Measurements from ENCODE around the gene LCP2. TPM values are rescaled to one million over a fixed set of nuclear protein-coding genes. Genes with fewer than 3 reads are reported as not detected.

LCP2 gene
- total and polyA plus RNA-seq, 2 donors (not counting 3 experiments of a cell fraction or from before 2014, with no cell fraction given): not detected

DNA sequence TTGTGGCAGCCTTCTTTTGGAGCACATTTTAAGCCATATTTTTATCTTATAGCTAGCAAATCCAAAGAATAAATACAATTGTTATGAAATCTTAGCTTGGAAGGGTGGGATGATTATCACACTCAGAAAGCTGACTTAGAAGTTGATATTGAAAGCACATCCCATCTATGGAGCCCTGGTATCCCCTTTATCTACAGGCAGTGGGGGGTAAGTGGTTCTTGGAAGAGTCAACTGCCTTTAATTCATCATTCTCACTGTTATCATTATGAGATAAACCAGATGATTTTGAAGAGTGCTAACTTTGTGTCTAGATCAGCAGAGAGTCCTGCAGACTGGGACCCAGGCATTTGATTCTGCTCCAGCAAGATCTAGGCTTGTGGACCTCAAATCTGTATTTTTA lies 3.0 kb downstream of the LCP2 start:
- dilution Hi-C loops (cut with MboI; ENCODE audit: extremely low pct_ligation_motif_present, low sequenced_read_pairs): no loop called here
- ChIA-PET CTCF (no interaction called here), POLR2A (no interaction called here)
- Histone ChIP-seq H4K20me1 (replicated peaks; ENCODE audit: control insufficient read depth, extremely low read depth, insufficient read depth, low read length) (no peaks in the 10 kb centered on the region), H3K36me3 (ENCODE audit: control insufficient read depth in 2 of 2, extremely low read depth in 1 of 2, insufficient read depth in 2 of 2, low read length in 2 of 2) (no peaks in the 10 kb centered on the region), H3K4me2 (ENCODE audit: insufficient read depth, low read length) (no peak overlapping the region), H3K9ac (replicated peaks; ENCODE audit: extremely low read depth, insufficient read depth, low read length) (no peak overlapping the region), H3K27ac (ENCODE audit: insufficient read depth, low read depth, low read length) (no peak overlapping the region), H3K4me3 (replicated peaks in 1 of 3; ENCODE audit: insufficient read depth in 1 of 3, low read depth in 1 of 3, low read length in 3 of 3) (no peak overlapping the region), H3K9me1 (replicated peaks; ENCODE audit: control insufficient read depth, extremely low read depth, insufficient read depth, low read length) (no peaks in the 10 kb centered on the region), H3K79me2 (ENCODE audit: control insufficient read depth, insufficient read depth, low read length) (no peaks in the 10 kb centered on the region), H3K4me1 (ENCODE audit: control insufficient read depth, extremely low read depth, insufficient read depth, low read length) (no peaks in the 10 kb centered on the region), H3K27me3 (ENCODE audit: control insufficient read depth in 2 of 2, insufficient read depth in 2 of 2, low read length in 2 of 2) (peaks cover 3 to 5% of the 10 kb centered on the region in 2 experiments), H2AFZ (ENCODE audit: low read depth, low read length) (no peak overlapping the region), H3K9me3 (replicated peaks; ENCODE audit: control insufficient read depth, insufficient read depth, low read length) (no peaks in the 10 kb centered on the region)
- TF ChIP-seq, protein P1, sequence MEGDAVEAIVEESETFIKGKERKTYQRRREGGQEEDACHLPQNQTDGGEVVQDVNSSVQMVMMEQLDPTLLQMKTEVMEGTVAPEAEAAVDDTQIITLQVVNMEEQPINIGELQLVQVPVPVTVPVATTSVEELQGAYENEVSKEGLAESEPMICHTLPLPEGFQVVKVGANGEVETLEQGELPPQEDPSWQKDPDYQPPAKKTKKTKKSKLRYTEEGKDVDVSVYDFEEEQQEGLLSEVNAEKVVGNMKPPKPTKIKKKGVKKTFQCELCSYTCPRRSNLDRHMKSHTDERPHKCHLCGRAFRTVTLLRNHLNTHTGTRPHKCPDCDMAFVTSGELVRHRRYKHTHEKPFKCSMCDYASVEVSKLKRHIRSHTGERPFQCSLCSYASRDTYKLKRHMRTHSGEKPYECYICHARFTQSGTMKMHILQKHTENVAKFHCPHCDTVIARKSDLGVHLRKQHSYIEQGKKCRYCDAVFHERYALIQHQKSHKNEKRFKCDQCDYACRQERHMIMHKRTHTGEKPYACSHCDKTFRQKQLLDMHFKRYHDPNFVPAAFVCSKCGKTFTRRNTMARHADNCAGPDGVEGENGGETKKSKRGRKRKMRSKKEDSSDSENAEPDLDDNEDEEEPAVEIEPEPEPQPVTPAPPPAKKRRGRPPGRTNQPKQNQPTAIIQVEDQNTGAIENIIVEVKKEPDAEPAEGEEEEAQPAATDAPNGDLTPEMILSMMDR (IDR thresholded peaks at IDR 0.05; ENCODE audit: extremely low read depth in 1 of 2, insufficient read depth in 1 of 2, low read depth in 1 of 2, low read length in 2 of 2): no peak
- TF ChIP-seq POLR2AphosphoS5 (IDR thresholded peaks at IDR 0.05; ENCODE audit: insufficient read depth, low read depth, low read length) (no peak), FOS (IDR thresholded peaks at IDR 0.05; ENCODE audit: borderline replicate concordance, insufficient read depth, low read length) (no peak), GATA2 (IDR thresholded peaks at IDR 0.05; ENCODE audit: insufficient read depth, insufficient read length, low read depth, low read length) (no peak), MYC (IDR thresholded peaks at IDR 0.05; ENCODE audit: low read depth, low read length) (no peak), JUN (IDR thresholded peaks at IDR 0.05; ENCODE audit: borderline replicate concordance, insufficient read depth, insufficient read length, low read depth) (no peak), POLR2A (IDR thresholded peaks at IDR 0.05; ENCODE audit: low read depth, low read length) (no peak), EZH2 (IDR thresholded peaks at IDR 0.05; ENCODE audit: borderline replicate concordance, low read depth, low read length, severe bottlenecking) (no peak)
- TF ChIP-seq, protein P2, sequence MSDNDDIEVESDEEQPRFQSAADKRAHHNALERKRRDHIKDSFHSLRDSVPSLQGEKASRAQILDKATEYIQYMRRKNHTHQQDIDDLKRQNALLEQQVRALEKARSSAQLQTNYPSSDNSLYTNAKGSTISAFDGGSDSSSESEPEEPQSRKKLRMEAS (IDR thresholded peaks at IDR 0.05; ENCODE audit: insufficient read depth, insufficient read length): no peak
- DNase-seq (ENCODE audit: low read depth, low spot score) (no peak), FAIRE-seq (no peak)
- BruUV-seq (replicated peaks): no TSS peak
- intact Hi-C loops (cut with micrococcal nuclease): no loop called here

Measured in endothelial cell of umbilical vein (primary cell).